Common myeloid progenitor, CD34-positive (primary cell): Measurements from ENCODE around the gene NRL. TPM values are rescaled to one million over a fixed set of nuclear protein-coding genes. Genes with fewer than 3 reads are reported as not detected.

Experiments used
- CTCF ChIA-PET: fragments of 350-600 bp; sonication (Branson Sonifier 250); formaldehyde crosslinking; loops from one replicate; lab custom pipeline; 2021; ENCODE audit warnings: antibody characterized with exemption; lab: Charles Lee
- POLR2A ChIA-PET: fragments of 350-600 bp; sonication (Branson Sonifier 250); formaldehyde crosslinking; loops from one replicate; lab custom pipeline; 2021; ENCODE audit warnings: antibody characterized with exemption; lab: Charles Lee
- DNase-seq, 3 donors: peaks; one replicate each; pipeline versions ENCODE4 v3.0.0 to v3.0.0-alpha.2; 2013
- H3K27ac ChIP-seq, 2 experiments: 1 replicate in 1 of 2; 2 replicates in 1 of 2; pipeline ENCODE4 v1.7.0; 2013; ENCODE audit warnings: inconsistent platforms in 2 of 2, low read length in 2 of 2, mild to moderate bottlenecking in 2 of 2, low read depth in 1 of 2, moderate library complexity in 1 of 2; ENCODE audit not compliant: severe bottlenecking in 2 of 2, insufficient read depth in 1 of 2, poor library complexity in 1 of 2
- H3K27me3 ChIP-seq, 5 experiments: replicated peaks in 2 of 5; 1 replicate in 3 of 5; 2 replicates in 2 of 5; pipeline versions ENCODE4 v1.6.1 to v1.7.0; 2013; ENCODE audit warnings: low read length in 4 of 5, mild to moderate bottlenecking in 2 of 5, moderate library complexity in 2 of 5, inconsistent platforms in 1 of 5; ENCODE audit not compliant: insufficient read depth in 5 of 5, control insufficient read depth in 4 of 5
- H3K36me3 ChIP-seq, 4 experiments: 1 replicate in 2 of 4; 2 replicates in 2 of 4; pipeline versions ENCODE4 v1.6.1 to v1.7.0; 2013; ENCODE audit warnings: low read length in 3 of 4, control low read depth in 1 of 4, mild to moderate bottlenecking in 1 of 4; ENCODE audit not compliant: control insufficient read depth in 4 of 4, insufficient read depth in 4 of 4
- H3K4me1 ChIP-seq, 4 experiments: 1 replicate in 3 of 4; 2 replicates in 1 of 4; pipeline versions ENCODE4 v1.6.1 to v1.7.1; 2013; ENCODE audit warnings: low read length in 3 of 4, mild to moderate bottlenecking in 3 of 4, control low read depth in 1 of 4, inconsistent platforms in 1 of 4, moderate library complexity in 1 of 4; ENCODE audit not compliant: control insufficient read depth in 4 of 4, insufficient read depth in 4 of 4; ENCODE audit errors: control extremely low read depth in 1 of 4
- H3K4me3 ChIP-seq, 7 experiments: 1 replicate in 4 of 7; 2 replicates in 3 of 7; pipeline versions ENCODE4 v1.5.1 to v1.7.0; 2013; ENCODE audit warnings: mild to moderate bottlenecking in 7 of 7, low read length in 6 of 7, moderate library complexity in 6 of 7, inconsistent platforms in 2 of 7, low read depth in 2 of 7, control low read depth in 1 of 7; ENCODE audit not compliant: insufficient read depth in 4 of 7, control insufficient read depth in 1 of 7; ENCODE audit errors: extremely low read depth in 1 of 7
- H3K9me3 ChIP-seq, 5 experiments: 1 replicate in 4 of 5; 2 replicates in 1 of 5; pipeline versions ENCODE4 v1.6.1 to v1.7.1; 2013; ENCODE audit warnings: low read length in 4 of 5, mild to moderate bottlenecking in 2 of 5, inconsistent platforms in 1 of 5, low read depth in 1 of 5, moderate library complexity in 1 of 5; ENCODE audit not compliant: control insufficient read depth in 4 of 5, insufficient read depth in 2 of 5; ENCODE audit errors: control extremely low read depth in 1 of 5
- WGBS: methylation state at CpG from one replicate; pipeline ENCODE4 v1.1.5; 2013; ENCODE audit not compliant: insufficient coverage; 5-methylcytosine and 5-hydroxymethylcytosine counted together
- polyA plus RNA-seq: library from polyadenylated mRNA; unstranded; fragments of 120-200 nt; gene quantifications from one replicate; pipeline ENCODE4 v1.2.1, GENCODE V29; 2013

NRL gene
- polyA plus RNA-seq = 1.7 TPM

DNA sequence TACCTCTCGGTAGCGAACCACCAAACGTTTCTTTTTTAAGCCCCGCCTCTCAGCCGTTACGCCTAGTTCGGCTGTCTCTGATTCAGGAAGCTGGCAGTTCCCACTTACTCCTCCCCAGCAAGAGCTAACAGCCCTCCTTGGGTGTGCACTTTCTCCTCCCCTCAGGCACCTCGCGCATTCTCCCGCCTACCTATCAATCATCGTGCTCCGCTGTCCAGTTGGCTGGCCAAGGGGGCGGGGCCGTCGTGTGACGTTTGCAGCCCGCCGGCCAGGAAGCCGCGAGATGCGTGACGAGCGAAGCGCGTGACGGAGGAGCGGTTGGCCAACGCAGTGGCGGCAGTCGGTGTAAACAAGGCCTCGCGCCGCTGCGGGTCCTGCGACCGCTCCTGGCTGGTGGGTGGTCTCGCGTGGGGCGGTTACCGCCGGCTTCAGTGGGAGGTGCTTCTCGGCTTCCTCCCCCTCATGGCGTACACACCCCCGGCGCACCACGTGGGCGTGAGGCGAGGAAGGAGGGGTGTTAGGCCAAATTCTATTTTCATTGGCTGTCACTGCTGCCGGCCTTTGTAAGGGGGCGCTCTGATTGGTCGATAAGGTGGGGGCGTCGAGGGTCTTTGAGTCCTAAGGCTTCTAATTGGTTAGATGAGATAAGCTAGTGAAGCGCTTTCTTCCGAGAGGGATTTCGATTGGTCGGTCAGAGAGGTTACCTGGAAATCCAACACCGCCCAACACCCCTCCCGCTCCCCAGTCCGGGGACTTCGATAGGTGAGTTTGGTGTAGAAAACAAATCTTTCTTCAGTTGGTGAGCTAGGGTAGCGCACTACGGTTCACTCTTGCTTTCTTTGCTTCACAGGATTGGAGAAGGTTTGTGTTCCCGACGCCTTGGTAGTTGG lies at the start of gene NRL, which contains the start of gene DCAF11:
TSS of gene NRL (minus strand) at position 418 of the 890 bp plus-strand sequence. CDS start 32,101 bp downstream, outside the sequence.
TSS of gene DCAF11 (plus strand) at position 246 of the 890 bp plus-strand sequence. CDS start 818 bp downstream, outside the sequence.
- POLR2A ChIA-PET = interaction anchor here (1.0 to 2.4 kb wide), 10 partner anchors 12 to 74 kb away, joined by 3 to 11 read pairs (median 6); partner anchors contain the start of genes EMC9, IPO4, IRF9 and PCK2
- WGBS = 0% methylated on average over 45 of the region's 65 CpGs
- peak; percentile 100 for DNase-seq
- CTCF ChIA-PET = interaction anchor here (0.5 to 7.7 kb wide), 16 partner anchors 11 to 122 kb away, joined by 3 to 46 read pairs (median 4); partner anchors contain the start of genes FITM1, IRF9, PCK2 and PSME1
- Histone ChIP-seq H3K4me3 (peak within 1 kb of the TSS; percentile 51 to 98 (median 91)), H3K36me3 (peaks cover 14 to 35% (median 28%) of the 10 kb centered on the region in 4 experiments), H3K27ac (peak within 1 kb of the TSS; percentile 95 to 98), H3K4me1 (peaks cover 8 to 33% (median 19%) of the 10 kb centered on the region in 4 experiments), H3K27me3 (no peaks in the 10 kb centered on the region), H3K9me3 (no peaks in the 10 kb centered on the region)

DNA sequence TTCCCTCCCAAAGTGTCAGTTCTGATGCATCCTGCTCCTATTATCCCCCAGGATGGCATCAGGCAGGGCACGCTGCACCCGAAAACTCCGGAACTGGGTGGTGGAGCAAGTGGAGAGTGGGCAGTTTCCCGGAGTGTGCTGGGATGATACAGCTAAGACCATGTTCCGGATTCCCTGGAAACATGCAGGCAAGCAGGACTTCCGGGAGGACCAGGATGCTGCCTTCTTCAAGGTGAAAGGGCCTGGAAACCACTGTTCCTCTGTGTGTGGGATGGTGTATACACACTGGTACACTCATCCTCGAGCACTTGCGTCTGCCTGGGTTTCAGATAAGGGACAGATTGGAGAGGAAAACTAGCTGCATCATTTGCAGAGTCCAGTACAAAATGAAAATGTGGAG lies 47.3 kb upstream of the NRL start:
- Histone ChIP-seq H3K9me3 (no peaks in the 10 kb centered on the region), H3K4me3 (peak overlapping the region in 6 of 7 experiments; percentile 71 to 92 (median 86)), H3K27ac (peak overlapping the region; percentile 94 to 96), H3K27me3 (no peaks in the 10 kb centered on the region), H3K36me3 (peaks cover 25 to 76% (median 54%) of the 10 kb centered on the region in 4 experiments), H3K4me1 (peaks cover 10 to 32% (median 19%) of the 10 kb centered on the region in 4 experiments)
- no peak for DNase-seq
- 83% methylated on average over 4 of the region's 8 CpGs for WGBS
- POLR2A ChIA-PET = interaction anchor here (0.6 to 2.8 kb wide), 7 partner anchors 9 to 35 kb away, joined by 3 to 16 read pairs (median 7); partner anchors contain the start of genes EMC9, PSME1, PSME2 and REC8
- CTCF ChIA-PET = interaction anchor here (0.6 to 5.6 kb wide), 18 partner anchors 11 to 833 kb away, joined by 3 to 112 read pairs (median 4); partner anchors contain the start of genes CIDEB, DCAF11, EMC9 and LTB4R2

GRCh38 chr14:24160850-24161804 lies 46.4 kb upstream of the NRL start, which contains the start of gene IRF9:
Gene IRF9, plus strand, starts transcription at chr14:24161265. Its CDS starts 880 bp downstream, at chr14:24162145.
- WGBS = 0% methylated on average over 9 of the region's 12 CpGs
- peak; percentile 96 to 98 (median 96) for DNase-seq
- peak within 1 kb of the TSS; percentile 59 to 92 (median 86) for H3K4me3 ChIP-seq
- H3K27me3 ChIP-seq = no peaks in the 10 kb centered on the region
- CTCF ChIA-PET = interaction anchor here (0.6 to 5.6 kb wide), 30 partner anchors 8 to 832 kb away, joined by 3 to 112 read pairs (median 4); partner anchors contain the start of genes CHMP4A, CIDEB, DCAF11 and EMC9
- peaks cover 10 to 28% (median 19%) of the 10 kb centered on the region in 4 experiments for H3K4me1 ChIP-seq
- H3K27ac ChIP-seq = peak within 1 kb of the TSS; percentile 94 to 96
- peaks cover 25 to 74% (median 51%) of the 10 kb centered on the region in 4 experiments for H3K36me3 ChIP-seq
- H3K9me3 ChIP-seq = no peaks in the 10 kb centered on the region
- POLR2A ChIA-PET = interaction anchor here (0.9 to 2.8 kb wide), 9 partner anchors 10 to 68 kb away, joined by 3 to 16 read pairs (median 7); partner anchors contain the start of genes DCAF11, EMC9, NRL and PCK2

- no peak for DNase-seq
- WGBS = 97% methylated on average over 3 of the region's 4 CpGs
- CTCF ChIA-PET = interaction anchor here (0.8 to 5.6 kb wide), 22 partner anchors 9 to 146 kb away, joined by 3 to 112 read pairs (median 6); partner anchors contain the start of genes DCAF11, EMC9, IPO4 and NRL
- Histone ChIP-seq H3K4me1 (peaks cover 10 to 28% (median 19%) of the 10 kb centered on the region in 4 experiments), H3K9me3 (no peaks in the 10 kb centered on the region), H3K27ac (peak overlapping the region in 1 of 2 experiments; percentile 96), H3K4me3 (no peak overlapping the region), H3K27me3 (no peaks in the 10 kb centered on the region), H3K36me3 (peaks cover 25 to 74% (median 52%) of the 10 kb centered on the region in 4 experiments)
- POLR2A ChIA-PET = interaction anchor here (1.1 to 2.8 kb wide), 6 partner anchors 11 to 67 kb away, joined by 3 to 16 read pairs (median 12); partner anchors contain the start of genes DCAF11, EMC9, NRL and PCK2
These were observed 45.7 kb upstream of the NRL start for GRCh38 chr14:24160499-24160849.

GRCh38 chr14:24159777-24160498 lies 45.2 kb upstream of the NRL start:
- no peak for DNase-seq
- no peaks in the 10 kb centered on the region for H3K27me3 ChIP-seq
- peaks cover 30 to 74% (median 52%) of the 10 kb centered on the region in 4 experiments for H3K36me3 ChIP-seq
- H3K4me1 ChIP-seq = peaks cover 10 to 28% (median 19%) of the 10 kb centered on the region in 4 experiments
- H3K9me3 ChIP-seq = no peaks in the 10 kb centered on the region
- 91% methylated on average over 8 of the region's 11 CpGs for WGBS
- POLR2A ChIA-PET = interaction anchor here (1.1 to 2.5 kb wide), 4 partner anchors 13 to 67 kb away, joined by 3 to 16 read pairs (median 9); partner anchors contain the start of genes EMC9, PSME1, PSME2 and RNF31
- peak overlapping the region in 1 of 2 experiments; percentile 96 for H3K27ac ChIP-seq
- H3K4me3 ChIP-seq = no peak overlapping the region
- CTCF ChIA-PET = interaction anchor here (0.8 to 5.6 kb wide), 19 partner anchors 10 to 138 kb away, joined by 3 to 112 read pairs (median 6); partner anchors contain the start of genes DCAF11, EMC9, NRL and PSME1
